GM12801 (cell line): ENCODE data around the gene LRRC27.

ENCODE experiments used
- CTCF ChIP-seq: IDR thresholded peaks from one replicate; pipeline ENCODE4 v1.5.1; 2011; ENCODE audit warnings: control low read depth; ENCODE audit not compliant: insufficient read length; ENCODE audit errors: extremely low read depth

The LRRC27 gene

DNA sequence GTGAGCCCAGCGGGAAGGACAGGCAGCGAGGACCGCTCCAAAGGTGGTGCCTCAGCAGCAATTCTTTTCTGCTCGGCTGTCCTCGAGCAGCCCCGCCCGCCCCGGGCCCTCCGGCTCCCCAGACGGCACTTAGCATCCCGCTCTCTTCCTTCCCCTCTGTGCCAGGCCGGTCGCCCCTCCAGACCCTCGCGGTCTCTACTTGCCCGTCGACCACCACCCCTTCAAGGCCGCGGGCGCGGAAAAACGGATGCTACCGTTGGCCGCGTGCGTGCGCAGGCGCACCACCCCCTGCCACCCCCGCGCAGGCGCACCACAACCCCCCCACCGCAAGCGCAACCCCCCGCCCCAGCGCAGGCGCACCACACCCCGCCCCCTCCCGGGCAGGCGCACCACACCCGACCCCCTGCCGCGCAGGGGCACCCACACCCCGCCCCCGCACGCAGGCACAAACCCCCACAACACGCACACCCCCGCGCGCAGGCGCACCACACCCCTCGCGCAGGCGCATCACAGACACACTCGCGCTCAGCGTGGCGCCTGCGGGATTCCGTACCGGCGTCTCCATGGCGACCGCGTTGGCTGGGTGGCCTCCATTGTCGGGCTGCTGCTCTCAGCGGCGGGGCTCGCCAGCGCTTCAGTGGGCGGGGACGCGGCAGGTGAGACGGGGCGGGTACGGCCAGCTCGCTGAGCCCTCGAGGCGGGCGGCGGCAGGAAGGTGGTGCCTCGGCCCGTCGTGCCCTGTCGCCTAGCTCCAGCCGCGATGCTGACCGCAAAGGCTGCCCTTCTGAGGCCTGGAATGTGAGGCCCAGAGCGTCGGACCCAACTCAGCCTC, at the start of gene LRRC27:
TSS of gene LRRC27 (plus strand) at position 593 of the 832 bp plus-strand sequence. CDS start 1,332 bp downstream, outside the sequence.
- TF ChIP-seq CTCF = no peak

GRCh38 chr10:132282667-132283603, 49.1 kb upstream of the LRRC27 start:
- no peak for TF ChIP-seq CTCF

DNA sequence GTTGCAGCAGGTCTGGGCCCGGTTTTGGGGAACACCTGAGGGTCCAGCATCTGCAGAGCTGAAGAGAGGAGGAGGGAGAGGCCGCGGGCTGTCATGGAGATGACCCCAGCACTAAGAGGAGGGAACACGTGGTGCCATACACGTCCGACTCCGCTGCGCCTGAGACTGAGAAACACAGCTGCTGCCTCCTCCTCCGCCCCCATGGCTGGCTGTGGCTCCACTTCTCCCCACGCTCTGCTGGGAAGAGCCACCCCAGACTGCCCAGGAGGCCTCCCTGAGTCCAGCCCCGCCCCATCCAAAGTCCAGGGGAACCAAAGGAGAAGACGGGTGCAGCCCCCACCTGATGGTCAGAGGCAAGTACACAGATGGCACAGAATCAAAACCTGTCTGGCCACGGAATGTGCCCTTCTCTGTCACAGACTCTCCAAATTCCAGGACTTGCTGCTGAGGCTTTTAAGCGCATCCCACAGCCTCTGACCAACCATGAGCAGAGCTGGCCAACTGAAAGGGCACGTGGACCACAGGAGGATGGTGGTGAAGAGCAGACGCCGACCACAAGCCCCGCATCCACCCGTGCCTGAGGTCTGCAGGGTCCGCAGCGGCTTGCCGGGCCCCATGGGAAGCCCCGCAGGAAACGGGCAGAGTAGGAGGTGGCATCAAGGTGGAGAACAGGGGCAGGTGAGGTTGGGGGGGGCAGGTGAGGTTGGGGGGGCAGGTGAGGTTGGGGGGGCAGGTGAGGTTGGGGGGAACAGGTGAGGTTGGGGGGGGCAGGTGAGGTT, 48.2 kb upstream of the LRRC27 start:
- no peak for TF ChIP-seq CTCF

DNA sequence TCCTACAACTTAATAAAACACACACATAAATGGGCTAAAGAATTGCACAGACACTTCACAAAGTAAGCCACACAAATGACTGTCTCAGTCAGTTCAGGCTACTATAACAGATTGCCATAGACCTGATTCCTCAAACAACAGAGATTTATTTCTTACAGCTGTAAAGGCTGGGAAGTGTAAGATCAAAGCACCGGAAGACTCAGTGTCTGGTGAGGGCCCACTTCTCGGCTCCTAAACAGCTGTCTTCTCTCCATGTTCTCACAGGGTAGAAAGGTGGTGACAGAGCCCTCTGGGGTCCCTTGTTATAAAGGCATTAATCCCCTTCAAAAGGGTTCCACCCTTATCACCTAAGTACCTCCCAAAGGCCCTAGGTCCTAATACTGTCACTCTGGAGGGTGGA, 42.6 kb upstream of the LRRC27 start:
- TF ChIP-seq CTCF = no peak

GRCh38 chr10:132290631-132291030, 41.4 kb upstream of the LRRC27 start:
- no peak for TF ChIP-seq CTCF

- no peak for TF ChIP-seq CTCF
Observed at GRCh38 chr10:132291826-132292225, 40.2 kb upstream of the LRRC27 start.
